ENCODE data around the gene UBQLN2.
"Not testable (repeated sequence)": the region's sequence is repeated elsewhere in the genome, so short reads cannot be mapped to it uniquely, and the experiment has no call there.

The UBQLN2 gene

GRCh38 chrX:56563231-56564161 is at the start of gene UBQLN2:
Gene UBQLN2, plus strand, starts transcription at chrX:56563627. Its CDS starts 247 bp downstream, at chrX:56563874.
- peak; percentile 76 for DNase-seq

- DNase-seq: no peak
Measured at GRCh38 chrX:56519642-56520041, 43.8 kb upstream of the UBQLN2 start.

GRCh38 chrX:56529482-56530007 is 33.9 kb upstream of the UBQLN2 start:
- not testable (repeated sequence) for DNase-seq

GRCh38 chrX:56530011-56530410 is 33.4 kb upstream of the UBQLN2 start:
- no peak for DNase-seq

GRCh38 chrX:56550667-56551066 is 12.8 kb upstream of the UBQLN2 start:
- no peak for DNase-seq

- no peak for DNase-seq
Measured at GRCh38 chrX:56554870-56555269, 8.6 kb upstream of the UBQLN2 start.

- no peak for DNase-seq
Measured at GRCh38 chrX:56557376-56557929, 6.0 kb upstream of the UBQLN2 start.

- peak; percentile 32 for DNase-seq
Measured at GRCh38 chrX:56564164-56564885, 898 bp downstream of the UBQLN2 start.

GRCh38 chrX:56564921-56565840 is 1.8 kb downstream of the UBQLN2 start:
- no peak for DNase-seq

GRCh38 chrX:56569378-56570057 is 6.1 kb downstream of the UBQLN2 start:
- no peak for DNase-seq

- DNase-seq: no peak
Measured at GRCh38 chrX:56572975-56573374, 9.5 kb downstream of the UBQLN2 start.

- no peak for DNase-seq
Measured at GRCh38 chrX:56574861-56575260, 11.4 kb downstream of the UBQLN2 start.

- DNase-seq: no peak
Measured at GRCh38 chrX:56576721-56577120, 13.3 kb downstream of the UBQLN2 start.

- DNase-seq: no peak
Measured at GRCh38 chrX:56588397-56589188, 25.2 kb downstream of the UBQLN2 start.

GRCh38 chrX:56591830-56592229 is 28.4 kb downstream of the UBQLN2 start:
- not testable (repeated sequence) for DNase-seq

GRCh38 chrX:56600141-56600540 is 36.7 kb downstream of the UBQLN2 start:
- no peak for DNase-seq

- no peak for DNase-seq
Measured at GRCh38 chrX:56600987-56601386, 37.6 kb downstream of the UBQLN2 start.

GRCh38 chrX:56615282-56615681 is 51.9 kb downstream of the UBQLN2 start:
- no peak for DNase-seq

Data from NCI-H1105 (cell line).